ENCODE data around the gene CD68. TPM values are rescaled to one million over a fixed set of nuclear protein-coding genes. Genes with fewer than 3 reads are reported as not detected.

CD68 gene
- total RNA-seq, 2 experiments from 2014 or later = 0.44 to 0.54 TPM

GRCh38 chr17:7587420-7588151 is 8.1 kb downstream of the CD68 start:
- Histone ChIP-seq H3K9me3 (ENCODE audit: low read length) (no peaks in the 10 kb centered on the region), H3K4me1 (ENCODE audit: insufficient read depth, low read length, poor library complexity, severe bottlenecking) (peaks cover 18% of the 10 kb centered on the region), H3K4me3 (ENCODE audit: low read depth, low read length, poor library complexity, severe bottlenecking) (no peak overlapping the region), H3K79me2 (ENCODE audit: insufficient read depth, low read depth, low read length) (peaks cover 5% of the 10 kb centered on the region; the same call in 1 of the 2 replicates), H3K4me2 (ENCODE audit: low read length) (no peak overlapping the region), H3K36me3 (ENCODE audit: insufficient read depth, low read length) (peaks cover 69% of the 10 kb centered on the region), H2AFZ (ENCODE audit: low read length) (no peak overlapping the region), H3K9me2 (ENCODE audit: insufficient read depth, low read length) (no peaks in the 10 kb centered on the region), H3K27ac (ENCODE audit: low read depth, low read length, poor library complexity, severe bottlenecking) (no peak overlapping the region), H4K20me1 (ENCODE audit: insufficient read depth, low read length) (no peaks in the 10 kb centered on the region)
- POLR2A ChIA-PET = interaction anchor here (0.6 kb wide), 1 partner anchor 182 kb away, joined by 4 read pairs; no protein-coding TSS in a partner anchor
- intact Hi-C loops (cut with micrococcal nuclease; ENCODE audit: unreplicated experiment) = no loop called here
- TSS peak; percentile 20 for BruUV-seq (replicated peaks)
- CTCF ChIA-PET (ENCODE audit: unreplicated experiment) = no interaction called here
- no peak for TF ChIP-seq EZH2phosphoT487 (IDR thresholded peaks at IDR 0.05; ENCODE audit: borderline replicate concordance, low read depth, low read length)
- DNase-seq (ENCODE audit: low spot score) = no peak

DNA sequence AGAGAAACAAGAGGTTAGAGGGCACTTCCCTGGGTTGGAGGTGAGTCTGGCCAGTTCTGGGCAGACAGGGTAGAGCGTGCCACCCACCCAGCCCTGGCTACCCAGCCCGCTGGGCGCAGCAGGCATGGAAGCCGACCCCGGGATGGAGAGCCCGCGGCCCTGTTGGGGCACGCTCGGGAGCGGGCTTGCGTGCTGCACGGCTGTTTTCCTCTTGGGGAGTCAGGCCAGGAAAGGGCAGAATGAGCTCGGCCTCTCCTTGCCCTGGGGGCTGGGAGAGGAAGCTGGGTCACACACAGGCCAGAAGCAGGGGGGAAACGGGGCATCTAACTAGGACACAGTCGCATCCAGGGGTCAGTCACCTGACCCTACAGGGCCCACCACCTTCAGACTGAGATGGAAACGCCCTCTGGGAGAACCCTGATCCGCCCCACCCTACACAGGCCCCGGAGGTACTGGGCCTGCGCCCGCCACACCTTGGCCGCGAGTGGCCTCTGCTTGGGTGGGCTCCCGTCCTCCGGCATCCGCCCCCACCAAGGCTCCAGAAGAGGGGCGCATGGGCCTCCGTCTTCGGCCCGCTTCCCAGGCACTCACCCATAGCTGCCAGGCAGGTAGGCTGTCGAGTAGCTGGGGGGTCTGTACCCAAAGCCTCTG is 9.2 kb downstream of the CD68 start:
- CTCF ChIA-PET (ENCODE audit: unreplicated experiment) = interaction anchor here (1.0 kb wide), 1 partner anchor 74 kb away, joined by 3 read pairs; no protein-coding TSS in a partner anchor

More for the DNA sequence above, 9.2 kb downstream of the CD68 start:
- no peaks in the 10 kb centered on the region for H4K20me1 ChIP-seq (ENCODE audit: insufficient read depth, low read length)
- intact Hi-C loops (cut with micrococcal nuclease; ENCODE audit: unreplicated experiment) = no loop called here
- H3K9me3 ChIP-seq (ENCODE audit: low read length) = no peaks in the 10 kb centered on the region
- POLR2A ChIA-PET = no interaction called here
- TF ChIP-seq CTCF (conservative IDR thresholded peaks at IDR 0.05; ENCODE audit: low read length) = no peak
- no peak for TF ChIP-seq EZH2phosphoT487 (IDR thresholded peaks at IDR 0.05; ENCODE audit: borderline replicate concordance, low read depth, low read length)
- no TSS peak for BruUV-seq (replicated peaks)
- no peak overlapping the region for H3K4me2 ChIP-seq (ENCODE audit: low read length)
- no peak overlapping the region for H2AFZ ChIP-seq (ENCODE audit: low read length)
- peaks cover 5% of the 10 kb centered on the region; the same call in 1 of the 2 replicates for H3K79me2 ChIP-seq (ENCODE audit: insufficient read depth, low read depth, low read length)
- peaks cover 11% of the 10 kb centered on the region for H3K4me1 ChIP-seq (ENCODE audit: insufficient read depth, low read length, poor library complexity, severe bottlenecking)
- H3K9me2 ChIP-seq (ENCODE audit: insufficient read depth, low read length) = no peaks in the 10 kb centered on the region
- no peak overlapping the region for H3K4me3 ChIP-seq (ENCODE audit: low read depth, low read length, poor library complexity, severe bottlenecking)
- DNase-seq (ENCODE audit: low spot score) = no peak
- H3K27ac ChIP-seq (ENCODE audit: low read depth, low read length, poor library complexity, severe bottlenecking) = no peak overlapping the region
- H3K36me3 ChIP-seq (ENCODE audit: insufficient read depth, low read length) = peaks cover 71% of the 10 kb centered on the region

Measured in OCI-LY7 (cell line).